Mesothelial cell of epicardium (in vitro differentiated cells): ENCODE results near the gene SLC38A8. TPM values are rescaled to one million over a fixed set of nuclear protein-coding genes. Genes with fewer than 3 reads are reported as not detected.

Experiments used
- DNase-seq, 2 experiments: peaks; one replicate each; pipeline ENCODE4 v3.0.0; 2021; ENCODE audit warnings: low spot score in 2 of 2; ENCODE audit not compliant: unreplicated experiment in 2 of 2
- H3K27ac Mint-ChIP-seq: 2 replicates; pipeline ENCODE4 v1.8.0; 2021; ENCODE audit warnings: mixed read lengths
- H3K27me3 Mint-ChIP-seq: 2 replicates; pipeline ENCODE4 v1.8.0; 2021; ENCODE audit warnings: low read depth, mixed read lengths
- H3K36me3 Mint-ChIP-seq: 2 replicates; pipeline ENCODE4 v1.8.0; 2021; ENCODE audit warnings: mixed read lengths
- H3K4me1 Mint-ChIP-seq: 2 replicates; pipeline ENCODE4 v1.8.0; 2021; ENCODE audit warnings: mixed read lengths
- H3K4me3 Mint-ChIP-seq: 2 replicates; pipeline ENCODE4 v1.8.0; 2021; ENCODE audit warnings: mild to moderate bottlenecking, moderate library complexity, mixed read lengths
- H3K9me3 Mint-ChIP-seq: 2 replicates; pipeline ENCODE4 v1.8.0; 2021; ENCODE audit warnings: mixed read lengths
- total RNA-seq: library from RNA; stranded (reverse); gene quantifications from 3 replicates; pipeline ENCODE4 v1.2.1, GENCODE V29; 2021
- TF ChIP-seq, protein P1 (sequence below): fragments of 200-600 bp; sonication (generic); IDR thresholded peaks from one replicate; pipeline ENCODE4 v1.5.0; 2021; ENCODE audit warnings: antibody characterized with exemption; ENCODE audit not compliant: unreplicated experiment

The SLC38A8 gene
- total RNA-seq, 1 donor from 2014 or later = not detected

DNA sequence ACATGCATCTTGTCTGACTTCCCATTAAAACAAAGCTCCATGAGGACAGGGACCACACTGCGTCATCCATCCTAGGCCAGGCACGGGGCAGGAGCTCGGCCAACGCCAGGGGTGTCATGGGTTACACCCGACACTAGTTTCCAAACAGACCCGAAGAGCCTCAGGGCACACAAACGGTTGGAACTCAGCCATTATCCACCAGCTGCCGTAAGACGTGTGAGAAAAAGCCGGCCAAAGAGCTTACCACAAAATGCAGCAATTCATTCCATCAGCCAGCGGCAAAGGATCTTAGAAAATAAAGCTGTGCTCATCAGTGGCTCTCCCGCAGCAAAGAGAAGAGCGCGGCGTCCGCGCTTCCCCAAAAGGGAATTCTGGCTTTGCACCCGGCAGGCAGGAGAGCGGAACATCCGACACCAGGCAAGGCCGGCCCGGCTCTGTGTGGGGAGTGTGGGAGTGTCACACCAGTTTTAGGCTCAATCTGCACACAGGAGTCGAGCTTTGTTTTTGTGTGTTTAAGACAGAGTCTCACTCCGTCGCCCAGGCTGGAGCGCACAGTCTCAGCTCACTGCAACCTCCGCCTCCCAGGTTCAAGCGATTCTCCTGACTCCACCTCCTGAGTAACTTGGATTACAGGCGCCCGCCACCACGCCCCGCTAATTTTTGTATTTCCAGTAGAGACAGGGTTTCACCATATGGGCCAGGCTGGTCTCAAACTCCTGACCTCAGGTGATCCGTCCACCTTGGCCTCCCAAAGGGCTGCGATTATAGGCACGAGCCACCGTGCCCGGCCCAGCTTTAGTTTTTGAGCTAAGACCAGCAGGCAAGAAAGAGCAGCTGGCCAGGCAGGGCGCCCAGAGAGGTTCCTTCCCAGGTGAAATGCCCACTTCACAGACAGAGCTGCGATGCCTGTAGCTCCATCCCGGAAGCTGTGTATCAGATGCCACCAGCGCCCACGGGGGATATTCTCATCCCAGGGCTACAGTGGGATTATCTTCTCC lies 1.5 kb downstream of the SLC38A8 start:
- Mint-ChIP-seq H3K36me3 (no peaks in the 10 kb centered on the region), H3K4me1 (peaks cover 16% of the 10 kb centered on the region), H3K27ac (no peak overlapping the region), H3K9me3 (peaks cover under 1% of the 10 kb centered on the region), H3K27me3 (peaks cover 58% of the 10 kb centered on the region), H3K4me3 (no peak overlapping the region)
- DNase-seq = no peak
- TF ChIP-seq, protein P1, sequence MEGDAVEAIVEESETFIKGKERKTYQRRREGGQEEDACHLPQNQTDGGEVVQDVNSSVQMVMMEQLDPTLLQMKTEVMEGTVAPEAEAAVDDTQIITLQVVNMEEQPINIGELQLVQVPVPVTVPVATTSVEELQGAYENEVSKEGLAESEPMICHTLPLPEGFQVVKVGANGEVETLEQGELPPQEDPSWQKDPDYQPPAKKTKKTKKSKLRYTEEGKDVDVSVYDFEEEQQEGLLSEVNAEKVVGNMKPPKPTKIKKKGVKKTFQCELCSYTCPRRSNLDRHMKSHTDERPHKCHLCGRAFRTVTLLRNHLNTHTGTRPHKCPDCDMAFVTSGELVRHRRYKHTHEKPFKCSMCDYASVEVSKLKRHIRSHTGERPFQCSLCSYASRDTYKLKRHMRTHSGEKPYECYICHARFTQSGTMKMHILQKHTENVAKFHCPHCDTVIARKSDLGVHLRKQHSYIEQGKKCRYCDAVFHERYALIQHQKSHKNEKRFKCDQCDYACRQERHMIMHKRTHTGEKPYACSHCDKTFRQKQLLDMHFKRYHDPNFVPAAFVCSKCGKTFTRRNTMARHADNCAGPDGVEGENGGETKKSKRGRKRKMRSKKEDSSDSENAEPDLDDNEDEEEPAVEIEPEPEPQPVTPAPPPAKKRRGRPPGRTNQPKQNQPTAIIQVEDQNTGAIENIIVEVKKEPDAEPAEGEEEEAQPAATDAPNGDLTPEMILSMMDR = no peak

- H3K36me3 Mint-ChIP-seq = no peaks in the 10 kb centered on the region
- TF ChIP-seq, protein P1 = no peak
- peaks cover 16% of the 10 kb centered on the region for H3K4me1 Mint-ChIP-seq
- DNase-seq = no peak
- H3K27ac Mint-ChIP-seq = no peak overlapping the region
- H3K27me3 Mint-ChIP-seq = peaks cover 64% of the 10 kb centered on the region
- no peak overlapping the region for H3K4me3 Mint-ChIP-seq
- peaks cover 4% of the 10 kb centered on the region for H3K9me3 Mint-ChIP-seq
Measured at GRCh38 chr16:84040226-84040822, 2.3 kb downstream of the SLC38A8 start.

- Mint-ChIP-seq H3K36me3 (no peaks in the 10 kb centered on the region), H3K9me3 (peaks cover 4% of the 10 kb centered on the region), H3K4me1 (peaks cover 16% of the 10 kb centered on the region), H3K4me3 (no peak overlapping the region), H3K27ac (no peak overlapping the region), H3K27me3 (peaks cover 63% of the 10 kb centered on the region)
- TF ChIP-seq, protein P1 = no peak
- DNase-seq = no peak
Measured at GRCh38 chr16:84039696-84040095, 2.9 kb downstream of the SLC38A8 start.

GRCh38 chr16:84038469-84038868 lies 4.1 kb downstream of the SLC38A8 start:
- TF ChIP-seq, protein P1 = no peak
- Mint-ChIP-seq H3K36me3 (no peaks in the 10 kb centered on the region), H3K27ac (no peak overlapping the region)

GRCh38 chr16:84036982-84037425 lies 5.6 kb downstream of the SLC38A8 start:
- no peak overlapping the region for H3K4me3 Mint-ChIP-seq
- peaks cover 4% of the 10 kb centered on the region for H3K9me3 Mint-ChIP-seq
- no peak for DNase-seq
- TF ChIP-seq, protein P1 = no peak
- peaks cover 37% of the 10 kb centered on the region for H3K27me3 Mint-ChIP-seq
- H3K36me3 Mint-ChIP-seq = no peaks in the 10 kb centered on the region
- H3K4me1 Mint-ChIP-seq = no peaks in the 10 kb centered on the region
- H3K27ac Mint-ChIP-seq = no peak overlapping the region

More at GRCh38 chr16:84038469-84038868, 4.1 kb downstream of the SLC38A8 start:
- Mint-ChIP-seq H3K4me3 (no peak overlapping the region), H3K4me1 (peaks cover 7% of the 10 kb centered on the region), H3K9me3 (peaks cover 4% of the 10 kb centered on the region), H3K27me3 (peaks cover 50% of the 10 kb centered on the region)
- no peak for DNase-seq
